Measurements from ENCODE around the gene GREB1L.

DNA sequence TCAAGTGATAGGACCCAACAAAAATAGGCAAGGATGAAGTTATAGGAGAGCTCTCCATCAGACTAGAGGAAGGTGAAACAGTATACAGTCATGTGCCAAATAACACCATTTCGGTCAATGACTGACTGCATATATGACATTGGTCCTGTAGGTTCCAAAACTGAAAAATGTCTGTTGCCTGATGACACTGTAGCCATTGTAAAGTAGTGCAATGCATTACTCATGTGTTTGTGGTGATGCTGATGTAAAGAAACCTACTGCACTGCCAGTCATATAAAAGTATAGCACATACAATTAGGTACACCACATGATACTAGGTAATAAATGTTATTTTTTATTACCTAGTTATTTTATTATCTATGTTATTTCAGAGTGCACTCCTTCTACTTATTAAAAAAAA is 147.9 kb downstream of the GREB1L start:
- TF ChIP-seq, protein P1, sequence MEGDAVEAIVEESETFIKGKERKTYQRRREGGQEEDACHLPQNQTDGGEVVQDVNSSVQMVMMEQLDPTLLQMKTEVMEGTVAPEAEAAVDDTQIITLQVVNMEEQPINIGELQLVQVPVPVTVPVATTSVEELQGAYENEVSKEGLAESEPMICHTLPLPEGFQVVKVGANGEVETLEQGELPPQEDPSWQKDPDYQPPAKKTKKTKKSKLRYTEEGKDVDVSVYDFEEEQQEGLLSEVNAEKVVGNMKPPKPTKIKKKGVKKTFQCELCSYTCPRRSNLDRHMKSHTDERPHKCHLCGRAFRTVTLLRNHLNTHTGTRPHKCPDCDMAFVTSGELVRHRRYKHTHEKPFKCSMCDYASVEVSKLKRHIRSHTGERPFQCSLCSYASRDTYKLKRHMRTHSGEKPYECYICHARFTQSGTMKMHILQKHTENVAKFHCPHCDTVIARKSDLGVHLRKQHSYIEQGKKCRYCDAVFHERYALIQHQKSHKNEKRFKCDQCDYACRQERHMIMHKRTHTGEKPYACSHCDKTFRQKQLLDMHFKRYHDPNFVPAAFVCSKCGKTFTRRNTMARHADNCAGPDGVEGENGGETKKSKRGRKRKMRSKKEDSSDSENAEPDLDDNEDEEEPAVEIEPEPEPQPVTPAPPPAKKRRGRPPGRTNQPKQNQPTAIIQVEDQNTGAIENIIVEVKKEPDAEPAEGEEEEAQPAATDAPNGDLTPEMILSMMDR (IDR thresholded peaks at IDR 0.05; ENCODE audit: insufficient read depth, low read length) = no peak
- TF ChIP-seq GABPA (IDR thresholded peaks at IDR 0.05; ENCODE audit: low read depth) = no peak

Data from HL-60 (cell line).